GM12878 (cell line): ENCODE measurements around the gene SIK2.

Source experiments
- BCLAF1 ChIP-seq: fragments of 450-650 bp; IDR thresholded peaks from 2 replicates; pipeline ENCODE4 v1.6.1; 2017; ENCODE audit warnings: antibody characterized with exemption, mild to moderate bottlenecking, moderate library complexity
- CUX1 ChIP-seq: IDR thresholded peaks from 2 replicates; pipeline ENCODE4 v1.6.1; 2012; ENCODE audit warnings: improper control_type of control experiment, low read depth, low read length; ENCODE audit not compliant: insufficient replicate concordance
- NFYB ChIP-seq: IDR thresholded peaks from 2 replicates; pipeline ENCODE4 v1.6.1; 2011; ENCODE audit warnings: low read depth, mild to moderate bottlenecking, low read length, improper control_type of control experiment, moderate library complexity; ENCODE audit not compliant: insufficient read depth
- NR2F1 ChIP-seq: fragments of 450-650 bp; conservative IDR thresholded peaks from 2 replicates; pipeline ENCODE4 v1.6.1; 2017; ENCODE audit warnings: mild to moderate bottlenecking
- REST ChIP-seq: IDR thresholded peaks from 2 replicates; pipeline ENCODE4 v1.6.1; 2012; ENCODE audit warnings: mild to moderate bottlenecking, low read depth, low read length

GRCh38 chr11:111633756-111634362 is 31.6 kb downstream of the SIK2 start:
- no peak for TF ChIP-seq NFYB
- TF ChIP-seq NR2F1, result no peak
- no peak for TF ChIP-seq BCLAF1
- TF ChIP-seq CUX1, result no peak
- no peak for TF ChIP-seq REST
